ENCODE measurements around the gene SESTD1. TPM values are rescaled to one million over a fixed set of nuclear protein-coding genes. Genes with fewer than 3 reads are reported as not detected.
"Not testable (repeated sequence)": the region's sequence is repeated elsewhere in the genome, so short reads cannot be mapped to it uniquely, and the experiment has no call there.

SESTD1 gene
- total RNA-seq, 2 experiments from 2014 or later, result 3.2 to 21.4 TPM

GRCh38 chr2:179059026-179059700 is 205.5 kb downstream of the SESTD1 start:
- peak; percentile 57 for DNase-seq (ENCODE audit: low spot score)

GRCh38 chr2:179057737-179058136 is 206.9 kb downstream of the SESTD1 start:
- peak overlapping the region; percentile 77 for H3K27ac ChIP-seq (ENCODE audit: low read depth, low read length, poor library complexity, severe bottlenecking)
- intact Hi-C loops (cut with micrococcal nuclease; ENCODE audit: unreplicated experiment), result loop anchor here (2.0 kb wide), 1 partner anchor 25 kb away; no protein-coding TSS in a partner anchor
- CTCF ChIA-PET (ENCODE audit: unreplicated experiment), result no interaction called here

More at GRCh38 chr2:179059026-179059700, 205.5 kb downstream of the SESTD1 start:
- POLR2A ChIA-PET, result interaction anchor here (0.5 to 2.6 kb wide), 12 partner anchors 9 to 326 kb away, joined by 3 to 16 read pairs (median 6); partner anchors contain the start of gene CCDC141
- no peaks in the 10 kb centered on the region for H3K9me3 ChIP-seq (ENCODE audit: low read length)
- BruUV-seq (replicated peaks), result no TSS peak
- TF ChIP-seq EZH2phosphoT487 (IDR thresholded peaks at IDR 0.05; ENCODE audit: borderline replicate concordance, low read depth, low read length), result no peak
- TF ChIP-seq CTCF (conservative IDR thresholded peaks at IDR 0.05; ENCODE audit: low read length), result no peak
- CTCF ChIA-PET (ENCODE audit: unreplicated experiment), result no interaction called here
- peak overlapping the region; percentile 61 for H3K4me2 ChIP-seq (ENCODE audit: low read length)
- H4K20me1 ChIP-seq (ENCODE audit: insufficient read depth, low read length), result no peaks in the 10 kb centered on the region
- H2AFZ ChIP-seq (ENCODE audit: low read length), result peak overlapping the region; percentile 88
- no peaks in the 10 kb centered on the region for H3K79me2 ChIP-seq (ENCODE audit: insufficient read depth, low read depth, low read length)
- peak overlapping the region; percentile 77 for H3K27ac ChIP-seq (ENCODE audit: low read depth, low read length, poor library complexity, severe bottlenecking)
- no peaks in the 10 kb centered on the region for H3K36me3 ChIP-seq (ENCODE audit: insufficient read depth, low read length)
- H3K9me2 ChIP-seq (ENCODE audit: insufficient read depth, low read length), result no peaks in the 10 kb centered on the region
- intact Hi-C loops (cut with micrococcal nuclease; ENCODE audit: unreplicated experiment), result loop anchor here (2.0 kb wide), 1 partner anchor 26 kb away; no protein-coding TSS in a partner anchor
- H3K4me1 ChIP-seq (ENCODE audit: insufficient read depth, low read length, poor library complexity, severe bottlenecking), result peaks cover 21% of the 10 kb centered on the region
- peak overlapping the region; percentile 14 for H3K4me3 ChIP-seq (ENCODE audit: low read depth, low read length, poor library complexity, severe bottlenecking)

GRCh38 chr2:179053568-179053967 is 211.1 kb downstream of the SESTD1 start:
- DNase-seq (ENCODE audit: low spot score); H3K79me2 ChIP-seq (ENCODE audit: insufficient read depth, low read depth, low read length); H2AFZ ChIP-seq (ENCODE audit: low read length); H3K36me3 ChIP-seq (ENCODE audit: insufficient read depth, low read length); BruUV-seq (replicated peaks); CTCF ChIA-PET (ENCODE audit: unreplicated experiment); H3K4me3 ChIP-seq (ENCODE audit: low read depth, low read length, poor library complexity, severe bottlenecking); intact Hi-C loops (cut with micrococcal nuclease; ENCODE audit: unreplicated experiment); H3K27ac ChIP-seq (ENCODE audit: low read depth, low read length, poor library complexity, severe bottlenecking); H3K9me2 ChIP-seq (ENCODE audit: insufficient read depth, low read length); H3K4me2 ChIP-seq (ENCODE audit: low read length); H4K20me1 ChIP-seq (ENCODE audit: insufficient read depth, low read length); H3K9me3 ChIP-seq (ENCODE audit: low read length): not testable (repeated sequence)
- POLR2A ChIA-PET, result interaction anchor here (1.0 kb wide), 1 partner anchor 12 kb away, joined by 4 read pairs; no protein-coding TSS in a partner anchor
- H3K4me1 ChIP-seq (ENCODE audit: insufficient read depth, low read length, poor library complexity, severe bottlenecking), result peaks cover 28% of the 10 kb centered on the region

More at GRCh38 chr2:179057737-179058136, 206.9 kb downstream of the SESTD1 start:
- POLR2A ChIA-PET, result interaction anchor here (0.5 to 2.6 kb wide), 9 partner anchors 8 to 1465 kb away, joined by 3 to 16 read pairs (median 7); partner anchors contain the start of gene CCDC141
- Histone ChIP-seq H3K9me3 (ENCODE audit: low read length) (no peaks in the 10 kb centered on the region), H2AFZ (ENCODE audit: low read length) (peak overlapping the region; percentile 88), H3K79me2 (ENCODE audit: insufficient read depth, low read depth, low read length) (no peaks in the 10 kb centered on the region), H4K20me1 (ENCODE audit: insufficient read depth, low read length) (no peaks in the 10 kb centered on the region), H3K4me2 (ENCODE audit: low read length) (peak overlapping the region; percentile 61), H3K4me1 (ENCODE audit: insufficient read depth, low read length, poor library complexity, severe bottlenecking) (peaks cover 21% of the 10 kb centered on the region), H3K36me3 (ENCODE audit: insufficient read depth, low read length) (no peaks in the 10 kb centered on the region), H3K4me3 (ENCODE audit: low read depth, low read length, poor library complexity, severe bottlenecking) (no peak overlapping the region), H3K9me2 (ENCODE audit: insufficient read depth, low read length) (no peaks in the 10 kb centered on the region)
- no peak for TF ChIP-seq CTCF (conservative IDR thresholded peaks at IDR 0.05; ENCODE audit: low read length)
- TF ChIP-seq EZH2phosphoT487 (IDR thresholded peaks at IDR 0.05; ENCODE audit: borderline replicate concordance, low read depth, low read length), result no peak
- no peak for DNase-seq (ENCODE audit: low spot score)
- BruUV-seq (replicated peaks), result no TSS peak

Other genes starting within 250 kb of the SESTD1 start
- 0.15 TPM in 1 of 2 replicates, not detected in the other for gene CCDC141, start 214.7 kb downstream of the SESTD1 start, total RNA-seq (2014; rRNA removed; shearing (Covaris generic))
- gene CCDC141, start 214.7 kb downstream of the SESTD1 start, total RNA-seq (2022), result 0.07 and 0.32 TPM in 2 replicates